SK-N-MC (cell line): ENCODE data around the gene CIB1.

Experiments
- EZH2 ChIP-seq: fragments of 200-600 bp; sonication (generic); IDR thresholded peaks from one replicate; pipeline ENCODE4 v1.6.1; 2017; ENCODE audit warnings: antibody characterized with exemption
- FOXP2 ChIP-seq: optimal IDR thresholded peaks from 2 replicates; pipeline ENCODE3; 2011; ENCODE audit warnings: mild to moderate bottlenecking, moderate library complexity; ENCODE audit not compliant: insufficient read depth; ENCODE audit errors: extremely low read length, control extremely low read depth
- POLR2AphosphoS5 ChIP-seq: IDR thresholded peaks from 2 replicates; pipeline ENCODE4 v1.6.1; 2012; ENCODE audit warnings: mild to moderate bottlenecking, low read depth, low read length, borderline replicate concordance

- no peak for TF ChIP-seq EZH2
- no peak for TF ChIP-seq POLR2AphosphoS5
- TF ChIP-seq FOXP2 = no peak
Measured at GRCh38 chr15:90213818-90214204, 19.9 kb downstream of the CIB1 start.
